HepG2 (cell line): Measurements from ENCODE around the gene CUEDC2. TPM values are rescaled to one million over a fixed set of nuclear protein-coding genes. Genes with fewer than 3 reads are reported as not detected.

Experiments
- ARNTL ChIP-seq: sonication (generic); formaldehyde crosslinking; IDR thresholded peaks from 2 replicates; pipeline ENCODE4 v1.4.0; 2020; ENCODE audit warnings: mild to moderate bottlenecking, missing genetic modification reagents
- BHLHE40 ChIP-seq: IDR thresholded peaks from 2 replicates; pipeline ENCODE4 v1.6.1; 2011; ENCODE audit warnings: low read length, improper control_type of control experiment
- BRD4 ChIP-seq: sonication (generic); formaldehyde crosslinking; IDR thresholded peaks from 2 replicates; pipeline ENCODE4 v1.4.0; 2020; ENCODE audit warnings: missing genetic modification reagents
- CCAR2 ChIP-seq: fragments of 200-400 bp; formaldehyde crosslinking; optimal IDR thresholded peaks from 2 replicates; pipeline ENCODE3; 2018; ENCODE audit warnings: low read depth, mild to moderate bottlenecking, low read length, moderate library complexity
- CEBPB ChIP-seq: IDR thresholded peaks from 2 replicates; pipeline ENCODE4 v1.6.1; 2011; ENCODE audit warnings: low read depth, low read length, improper control_type of control experiment, borderline replicate concordance
- CREM ChIP-seq, 2 experiments: sonication (generic) in 1 of 2; formaldehyde crosslinking in 1 of 2; IDR thresholded peaks; 2 replicates each; pipeline versions ENCODE4 v1.4.0 to v1.6.1; 2016 to 2020; ENCODE audit warnings: antibody characterized with exemption in 1 of 2, mild to moderate bottlenecking in 1 of 2, missing genetic modification reagents in 1 of 2
- DMAP1 ChIP-seq: IDR thresholded peaks from 2 replicates; pipeline ENCODE4 v1.6.1; 2016
- EZH2 ChIP-seq: conservative IDR thresholded peaks from 2 replicates; pipeline ENCODE4 v1.6.1; 2012; ENCODE audit warnings: mild to moderate bottlenecking, low read depth, low read length, moderate library complexity
- FOSL2 ChIP-seq: sonication (generic); formaldehyde crosslinking; IDR thresholded peaks from 2 replicates; pipeline ENCODE4 v1.4.0; 2020; ENCODE audit warnings: missing genetic modification reagents
- FOXA3 ChIP-seq: IDR thresholded peaks from 2 replicates; pipeline ENCODE4 v1.6.1; 2016; ENCODE audit warnings: missing genetic modification reagents, missing compliant biosample characterization
- GABPB1 ChIP-seq: IDR thresholded peaks from 2 replicates; pipeline ENCODE4 v1.6.1; 2016; ENCODE audit warnings: mild to moderate bottlenecking, missing genetic modification reagents, moderate library complexity, missing compliant biosample characterization
- HES4 ChIP-seq: sonication (generic); formaldehyde crosslinking; IDR thresholded peaks from 2 replicates; pipeline ENCODE4 v1.9.0; 2021; ENCODE audit warnings: mild to moderate bottlenecking, missing genetic modification reagents, borderline replicate concordance
- HNRNPL ChIP-seq: fragments of 200-400 bp; formaldehyde crosslinking; IDR thresholded peaks from 2 replicates; pipeline ENCODE4 v1.6.1; 2017; ENCODE audit warnings: mild to moderate bottlenecking, low read depth, low read length
- NAIF1 ChIP-seq: sonication (generic); formaldehyde crosslinking; IDR thresholded peaks from 2 replicates; pipeline ENCODE4 v1.5.0; 2020; ENCODE audit warnings: mild to moderate bottlenecking, missing genetic modification reagents, borderline replicate concordance
- SAP130 ChIP-seq: IDR thresholded peaks from 2 replicates; pipeline ENCODE4 v1.6.1; 2016; ENCODE audit warnings: low read depth
- SPEN ChIP-seq: sonication (generic); formaldehyde crosslinking; IDR thresholded peaks from 2 replicates; pipeline ENCODE4 v1.5.1; 2020; ENCODE audit warnings: low read depth, mild to moderate bottlenecking, missing genetic modification reagents
- TMF1 ChIP-seq: sonication (generic); formaldehyde crosslinking; IDR thresholded peaks from 2 replicates; pipeline ENCODE4 v1.8.1; 2022; ENCODE audit warnings: low read depth, missing genetic modification reagents
- U2AF2 ChIP-seq: fragments of 200-400 bp; formaldehyde crosslinking; IDR thresholded peaks from 2 replicates; pipeline ENCODE4 v1.6.1; 2017; ENCODE audit warnings: low read depth, mild to moderate bottlenecking, low read length
- ZFP90 ChIP-seq: sonication (generic); formaldehyde crosslinking; IDR thresholded peaks from 2 replicates; pipeline ENCODE4 v1.8.0; 2022; ENCODE audit warnings: missing genetic modification reagents, mild to moderate bottlenecking, inconsistent platforms, borderline replicate concordance
- ZFY ChIP-seq: sonication (generic); formaldehyde crosslinking; IDR thresholded peaks from 2 replicates; pipeline ENCODE4 v1.4.0; 2020; ENCODE audit warnings: missing genetic modification reagents
- ZNF180 ChIP-seq: sonication (generic); formaldehyde crosslinking; IDR thresholded peaks from 2 replicates; pipeline ENCODE4 v1.4.0; 2020; ENCODE audit warnings: low read depth, missing genetic modification reagents, borderline replicate concordance
- ZNF501 ChIP-seq: sonication (generic); formaldehyde crosslinking; IDR thresholded peaks from 2 replicates; pipeline ENCODE4 v1.5.1; 2020; ENCODE audit warnings: mild to moderate bottlenecking, moderate library complexity, missing genetic modification reagents
- ZNF549 ChIP-seq: sonication (generic); formaldehyde crosslinking; IDR thresholded peaks from 2 replicates; pipeline ENCODE4 v1.5.0; 2020; ENCODE audit warnings: missing genetic modification reagents
- ZNF7 ChIP-seq: IDR thresholded peaks from 2 replicates; pipeline ENCODE4 v1.6.1; 2016; ENCODE audit warnings: missing biosample characterization, missing genetic modification reagents
- polyA plus RNA-seq, 8 experiments: library from polyadenylated mRNA; depleted of rRNA in 3 of 8; stranded (reverse) in 7 of 8; unstranded in 1 of 8; fragments of >200 nt; fragmentation: Illumina TruSeq in 4 of 8; extraction: Trizol in 4 of 8; gene quantifications; 2 replicates each; pipeline versions ENCODE4 v1.2.1 to v1.2.3, GENCODE V29; 2011 to 2016; ENCODE audit warnings: low read depth in 4 of 8, missing spikeins in 1 of 8, mixed read lengths in 1 of 8; ENCODE audit not compliant: insufficient read depth in 1 of 8
- total RNA-seq, 5 experiments: library from RNA; depleted of rRNA; stranded (reverse); fragments of >200 nt; fragmentation: Illumina TruSeq; extraction: Trizol; gene quantifications; 2 replicates each; pipeline ENCODE4 v1.2.3, GENCODE V29; 2016; ENCODE audit warnings: low read depth in 1 of 5
- TF ChIP-seq, protein P1 (sequence below), 2 experiments: sonication (generic) in 1 of 2; formaldehyde crosslinking in 1 of 2; IDR thresholded peaks; 2 replicates each; pipeline versions ENCODE4 v1.5.1 to v1.6.1; 2011 to 2020; ENCODE audit warnings: borderline replicate concordance in 1 of 2, low read depth in 1 of 2, low read length in 1 of 2, mild to moderate bottlenecking in 1 of 2, missing genetic modification reagents in 1 of 2, moderate library complexity in 1 of 2
- TF ChIP-seq, protein P2 (sequence below): sonication (generic); formaldehyde crosslinking; IDR thresholded peaks from 2 replicates; pipeline ENCODE4 v1.5.0; 2020; ENCODE audit warnings: missing genetic modification reagents, mild to moderate bottlenecking, borderline replicate concordance
- TF ChIP-seq, protein P3 (sequence below): sonication (generic); formaldehyde crosslinking; IDR thresholded peaks from 2 replicates; pipeline ENCODE4 v1.4.0; 2020; ENCODE audit warnings: missing genetic modification reagents, borderline replicate concordance

CUEDC2 gene
- total and polyA plus RNA-seq, 2 of the 13 experiments (the other 11 are each of a cell fraction or from before 2014, with no cell fraction given), result 13.1 to 18.4 TPM

DNA sequence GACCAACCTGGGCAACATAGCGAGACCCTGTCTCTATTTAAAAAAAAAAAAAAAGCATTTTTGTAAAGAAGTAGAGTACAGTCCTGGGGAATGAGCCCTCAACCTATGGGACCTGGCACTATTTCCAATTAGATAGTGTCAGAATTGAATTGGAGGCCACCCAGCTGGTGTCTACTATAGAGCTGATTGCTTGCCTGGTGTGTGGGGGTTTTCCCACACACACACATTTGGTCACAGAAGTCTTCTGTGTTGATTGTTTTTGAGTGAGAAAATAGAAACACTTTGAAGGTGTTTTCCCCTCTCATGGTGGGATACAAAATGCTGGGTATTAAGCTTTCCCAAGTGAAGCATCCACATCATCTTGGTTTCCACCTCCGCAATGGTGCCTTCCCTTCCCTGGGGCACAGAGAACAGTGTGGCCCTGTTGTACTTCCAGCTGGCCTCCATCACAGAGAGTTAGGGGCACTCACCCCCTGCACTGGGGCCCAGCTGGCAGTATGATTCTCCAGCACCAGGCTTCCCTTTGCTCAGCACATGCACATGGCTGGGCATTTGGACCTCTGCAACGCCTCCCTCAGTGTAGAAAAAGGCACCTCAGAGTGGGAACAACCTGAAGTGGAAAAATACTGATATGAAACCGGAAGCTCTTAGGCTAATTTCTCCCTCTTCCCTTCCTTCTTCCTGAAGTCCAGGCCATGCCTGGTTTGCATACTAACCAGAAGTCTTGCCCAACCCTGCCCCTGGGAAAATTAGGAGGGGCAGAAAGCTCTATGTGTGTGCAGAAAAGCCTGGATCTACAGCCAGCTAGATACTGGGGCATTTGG, 47.6 kb downstream of the CUEDC2 start (continued):
- TF ChIP-seq CCAR2 (no peak), SPEN (CRISPR knock-in tag) (no peak), EZH2 (no peak), BHLHE40 (no peak), U2AF2 (no peak), NAIF1 (no peak), ZNF7 (peak; percentile 97), BRD4 (CRISPR knock-in tag) (no peak), ZNF501 (CRISPR knock-in tag) (no peak), ZFY (CRISPR knock-in tag) (0 out of 2 replicates have a peak, but pooled peaks have one; percentile 24), GABPB1 (peak; percentile 48; the same call in 1 of the 2 replicates), TMF1 (CRISPR knock-in tag) (no peak), FOSL2 (CRISPR knock-in tag) (no peak), FOXA3 (CRISPR knock-in tag) (no peak), SAP130 (peak; percentile 22; the same call in 1 of the 2 replicates), DMAP1 (CRISPR knock-in tag) (no peak), CEBPB (peak; percentile 77; the same call in 1 of the 2 replicates), ZNF549 (no peak), HNRNPL (no peak), CREM (IDR thresholded peaks at IDR 0.05) (no peak), CREM (CRISPR knock-in tag; IDR thresholded peaks at IDR 0.05) (no peak), HES4 (no peak), ARNTL (CRISPR knock-in tag) (no peak), ZNF180 (no peak), ZFP90 (no peak)
- TF ChIP-seq, protein P1, sequence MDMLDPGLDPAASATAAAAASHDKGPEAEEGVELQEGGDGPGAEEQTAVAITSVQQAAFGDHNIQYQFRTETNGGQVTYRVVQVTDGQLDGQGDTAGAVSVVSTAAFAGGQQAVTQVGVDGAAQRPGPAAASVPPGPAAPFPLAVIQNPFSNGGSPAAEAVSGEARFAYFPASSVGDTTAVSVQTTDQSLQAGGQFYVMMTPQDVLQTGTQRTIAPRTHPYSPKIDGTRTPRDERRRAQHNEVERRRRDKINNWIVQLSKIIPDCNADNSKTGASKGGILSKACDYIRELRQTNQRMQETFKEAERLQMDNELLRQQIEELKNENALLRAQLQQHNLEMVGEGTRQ (IDR thresholded peaks at IDR 0.05; ENCODE audit: low read depth, low read length), result no peak
- TF ChIP-seq, protein P1 (CRISPR knock-in tag; IDR thresholded peaks at IDR 0.05; ENCODE audit: borderline replicate concordance), result no peak
- TF ChIP-seq, protein P2, sequence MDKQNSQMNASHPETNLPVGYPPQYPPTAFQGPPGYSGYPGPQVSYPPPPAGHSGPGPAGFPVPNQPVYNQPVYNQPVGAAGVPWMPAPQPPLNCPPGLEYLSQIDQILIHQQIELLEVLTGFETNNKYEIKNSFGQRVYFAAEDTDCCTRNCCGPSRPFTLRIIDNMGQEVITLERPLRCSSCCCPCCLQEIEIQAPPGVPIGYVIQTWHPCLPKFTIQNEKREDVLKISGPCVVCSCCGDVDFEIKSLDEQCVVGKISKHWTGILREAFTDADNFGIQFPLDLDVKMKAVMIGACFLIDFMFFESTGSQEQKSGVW (CRISPR knock-in tag), result no peak
- TF ChIP-seq, protein P3, sequence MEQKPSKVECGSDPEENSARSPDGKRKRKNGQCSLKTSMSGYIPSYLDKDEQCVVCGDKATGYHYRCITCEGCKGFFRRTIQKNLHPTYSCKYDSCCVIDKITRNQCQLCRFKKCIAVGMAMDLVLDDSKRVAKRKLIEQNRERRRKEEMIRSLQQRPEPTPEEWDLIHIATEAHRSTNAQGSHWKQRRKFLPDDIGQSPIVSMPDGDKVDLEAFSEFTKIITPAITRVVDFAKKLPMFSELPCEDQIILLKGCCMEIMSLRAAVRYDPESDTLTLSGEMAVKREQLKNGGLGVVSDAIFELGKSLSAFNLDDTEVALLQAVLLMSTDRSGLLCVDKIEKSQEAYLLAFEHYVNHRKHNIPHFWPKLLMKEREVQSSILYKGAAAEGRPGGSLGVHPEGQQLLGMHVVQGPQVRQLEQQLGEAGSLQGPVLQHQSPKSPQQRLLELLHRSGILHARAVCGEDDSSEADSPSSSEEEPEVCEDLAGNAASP, result no peak
